CD4-positive, alpha-beta T cell treated with Interleukin-15 for 1 hour (primary cell): Measurements from ENCODE around the gene ARHGEF1.

Experiments
- DNase-seq: peaks from one replicate; pipeline ENCODE4 v3.0.0-alpha.2; 2020

Gene ARHGEF1

DNA sequence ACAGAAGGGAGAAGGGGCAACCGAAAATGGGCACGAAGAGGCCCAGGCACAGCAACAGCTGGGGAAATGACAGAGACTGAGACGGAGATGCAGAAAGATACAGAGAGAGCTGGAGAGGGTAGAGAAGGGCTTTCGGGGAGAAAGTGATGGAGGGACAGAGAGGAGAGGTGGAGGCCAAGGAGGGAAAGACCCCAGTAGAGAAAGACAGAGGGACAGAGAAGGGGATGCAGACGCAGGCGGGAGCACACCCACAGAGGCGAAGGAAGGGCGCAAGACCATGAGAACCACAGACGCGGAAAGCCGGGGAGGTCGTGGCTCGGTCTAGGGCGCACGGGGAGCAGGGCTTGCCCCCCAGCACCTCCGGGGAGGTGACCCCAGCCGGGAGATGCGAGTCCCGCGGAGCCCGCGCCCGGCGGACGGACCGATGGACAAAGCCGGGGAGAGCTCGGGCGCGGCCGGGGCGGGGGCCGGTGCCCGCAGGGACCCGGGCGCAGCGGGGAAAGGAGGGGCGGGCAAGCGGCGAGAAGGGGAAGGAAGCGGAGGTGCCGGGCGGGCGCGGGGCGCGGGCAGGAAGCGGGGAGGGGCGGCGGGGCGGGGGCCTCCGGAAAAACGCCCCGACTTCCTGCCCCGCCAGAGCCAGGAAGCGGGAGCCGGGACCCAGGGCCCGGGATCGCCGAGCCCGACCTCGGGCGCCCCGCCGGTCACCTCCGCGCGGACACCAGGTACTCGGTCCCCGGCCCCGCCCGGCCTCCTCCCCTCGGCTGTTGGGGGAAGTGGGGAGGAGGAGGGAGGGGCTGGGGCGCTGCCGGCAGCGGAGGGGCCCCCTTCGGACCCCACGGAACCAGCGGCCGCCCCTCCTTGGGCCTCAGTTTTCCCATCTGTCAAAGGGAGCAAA lies at the start of gene ARHGEF1:
TSS of gene ARHGEF1 (plus strand) at position 617 of the 895 bp plus-strand sequence. CDS start 4,899 bp downstream, outside the sequence.
- DNase-seq: peak; percentile 63

- no peak for DNase-seq
Measured at GRCh38 chr19:41837981-41838708, 44.8 kb upstream of the ARHGEF1 start.

DNA sequence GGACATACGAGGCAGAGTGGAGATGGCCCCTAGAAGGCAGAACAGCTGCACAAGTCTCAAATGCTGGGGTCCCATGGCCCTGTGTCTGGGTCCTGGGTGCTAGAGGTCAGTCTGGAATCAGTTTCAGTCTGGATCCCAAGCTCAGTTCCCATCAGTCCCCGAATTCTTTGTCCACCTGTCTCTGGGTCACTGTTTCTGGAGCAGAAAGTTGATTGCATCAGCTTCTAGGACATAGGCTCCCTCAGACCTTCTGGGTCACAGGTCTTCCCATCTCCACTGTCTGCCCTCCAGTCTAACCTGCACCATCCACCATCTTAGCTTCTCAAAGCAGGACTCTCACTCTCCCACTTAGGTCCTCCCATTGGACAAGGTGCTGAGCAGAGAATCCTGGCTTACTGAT lies 43.8 kb upstream of the ARHGEF1 start:
- DNase-seq: no peak

- DNase-seq: no peak
Measured at GRCh38 chr19:41843371-41843770, 39.6 kb upstream of the ARHGEF1 start.

- no peak for DNase-seq
Measured at GRCh38 chr19:41844601-41845000, 38.4 kb upstream of the ARHGEF1 start, which contains the start of gene LYPD4. LYPD4 (minus strand) TSS chr19:41844683; CDS start chr19:41839285, 5,398 bp downstream.

GRCh38 chr19:41845001-41845050 lies 38.2 kb upstream of the ARHGEF1 start, which contains the start of gene DMRTC2:
DMRTC2 (plus strand) TSS chr19:41845042; CDS start chr19:41847429, 2,387 bp downstream.
- no peak for DNase-seq

DNA sequence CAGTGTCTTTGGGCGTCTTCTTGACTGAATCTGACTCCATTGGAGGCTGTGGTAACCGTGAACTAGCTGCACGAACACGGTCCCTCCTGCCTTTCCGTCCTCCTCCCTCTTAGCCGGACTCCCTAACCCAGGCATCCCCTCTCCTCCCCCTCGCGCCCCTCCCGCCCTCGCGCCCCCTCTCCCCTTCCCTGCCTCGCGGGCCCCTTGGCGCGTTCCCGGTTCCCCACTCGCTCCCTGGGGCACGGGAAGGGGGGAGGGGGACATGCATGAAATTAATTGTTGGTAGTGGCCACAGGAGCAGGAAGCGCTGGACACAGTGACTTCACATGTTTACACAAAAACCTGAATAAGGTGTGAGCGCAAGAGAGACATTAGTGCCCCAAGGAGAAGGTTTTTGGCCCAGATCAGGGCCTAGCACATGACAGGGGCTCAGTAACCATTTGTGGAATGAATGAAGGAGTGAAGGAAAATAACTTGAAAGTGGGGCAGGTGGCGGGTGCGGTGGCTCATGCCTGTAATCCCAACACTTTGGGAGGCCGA lies 37.9 kb upstream of the ARHGEF1 start:
- DNase-seq: no peak

DNA sequence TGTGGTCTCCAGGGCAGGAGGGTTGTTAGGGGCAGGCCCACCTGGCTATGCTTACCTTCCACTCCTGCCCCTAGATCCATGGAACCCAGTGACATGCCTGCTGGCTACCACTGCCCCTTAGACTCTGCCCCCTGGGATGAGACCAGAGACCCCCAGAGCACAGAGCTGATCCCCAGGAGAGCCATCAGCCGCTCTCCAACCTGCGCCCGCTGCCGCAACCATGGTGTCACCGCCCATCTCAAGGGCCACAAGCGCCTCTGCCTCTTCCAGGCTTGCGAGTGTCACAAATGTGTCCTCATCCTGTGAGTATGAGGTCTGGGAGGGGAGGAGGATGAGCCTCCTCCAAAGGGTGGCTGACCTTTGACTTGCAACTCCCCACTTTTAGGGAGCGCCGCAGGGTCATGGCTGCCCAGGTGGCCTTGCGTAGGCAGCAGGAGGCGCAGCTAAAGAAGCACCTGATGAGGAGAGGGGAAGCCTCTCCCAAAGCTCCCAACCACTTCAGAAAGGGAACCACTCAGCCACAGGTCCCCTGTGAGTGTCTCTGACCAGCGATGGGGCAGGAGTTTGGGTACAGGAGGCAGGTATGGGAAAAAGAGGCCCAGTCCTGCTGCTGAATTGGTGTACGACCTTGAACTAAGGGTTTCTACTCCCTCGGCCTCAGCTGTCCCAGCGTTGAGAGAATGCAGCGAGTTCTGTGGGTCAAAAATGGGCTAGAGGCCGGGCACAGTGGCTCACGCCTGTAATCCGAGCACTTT lies 35.5 kb upstream of the ARHGEF1 start:
- DNase-seq: no peak

- no peak for DNase-seq
Measured at GRCh38 chr19:41848666-41849065, 34.3 kb upstream of the ARHGEF1 start.

DNA sequence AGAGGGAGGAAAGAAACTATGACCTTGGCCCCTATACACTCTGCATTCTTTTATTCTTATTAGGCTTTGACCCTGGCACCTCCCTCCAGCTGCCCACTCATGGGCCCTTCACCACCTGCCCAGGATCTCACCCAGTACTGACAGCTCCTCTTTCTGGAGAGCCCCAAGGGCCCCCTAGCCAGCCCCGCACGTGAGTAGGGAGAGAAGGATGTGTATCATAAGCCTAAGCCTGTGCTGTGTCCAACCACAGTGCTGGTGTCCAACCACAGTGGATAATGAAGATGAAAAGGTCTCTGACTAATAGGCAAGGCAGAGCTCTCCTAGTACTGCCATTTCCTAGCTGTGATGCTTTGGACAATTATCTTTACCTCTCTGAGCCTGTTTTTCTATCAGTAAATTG lies 33.9 kb upstream of the ARHGEF1 start:
- no peak for DNase-seq

DNA sequence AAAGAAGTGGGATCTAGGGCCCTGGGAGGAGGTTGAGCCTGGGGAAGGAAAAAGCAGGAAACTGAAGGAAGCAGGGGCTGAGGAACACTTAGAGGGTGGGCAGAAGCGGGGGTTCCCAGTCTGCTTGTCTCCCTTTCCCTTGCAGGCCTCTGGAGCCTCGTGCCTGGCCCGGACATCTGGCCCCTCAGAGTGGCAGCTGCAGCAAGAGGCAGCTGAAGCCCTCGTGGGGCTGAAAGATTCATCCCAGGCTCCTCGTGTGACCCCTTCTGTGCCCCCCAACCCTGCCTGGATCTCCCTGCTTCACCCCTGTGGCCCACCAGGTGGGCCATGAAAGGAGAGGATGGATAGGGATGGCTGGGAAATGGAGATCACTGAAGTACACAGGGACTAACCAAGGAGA lies 32.6 kb upstream of the ARHGEF1 start:
- no peak for DNase-seq

DNA sequence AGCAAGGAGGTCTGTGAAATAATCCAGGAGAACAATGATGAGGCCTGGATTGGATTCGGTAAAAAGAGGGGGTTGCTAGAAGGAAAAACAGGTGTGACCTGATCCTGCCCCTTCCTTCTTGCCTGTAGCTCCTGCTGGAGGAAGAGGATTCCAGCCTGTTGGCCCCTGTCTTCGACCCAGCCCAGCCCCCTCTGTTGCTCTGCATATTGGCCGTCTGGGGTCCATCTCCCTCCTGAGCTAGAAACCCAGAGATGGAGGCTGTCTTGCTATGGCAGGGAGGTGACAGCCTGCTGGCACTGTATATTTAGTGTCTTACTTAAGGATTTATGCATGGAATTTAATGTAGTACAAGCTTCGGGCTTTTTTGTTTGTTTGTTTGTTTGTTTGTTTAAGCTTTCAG lies 31.5 kb upstream of the ARHGEF1 start:
- no peak for DNase-seq

GRCh38 chr19:41853344-41853743 lies 29.6 kb upstream of the ARHGEF1 start:
- DNase-seq: no peak

DNA sequence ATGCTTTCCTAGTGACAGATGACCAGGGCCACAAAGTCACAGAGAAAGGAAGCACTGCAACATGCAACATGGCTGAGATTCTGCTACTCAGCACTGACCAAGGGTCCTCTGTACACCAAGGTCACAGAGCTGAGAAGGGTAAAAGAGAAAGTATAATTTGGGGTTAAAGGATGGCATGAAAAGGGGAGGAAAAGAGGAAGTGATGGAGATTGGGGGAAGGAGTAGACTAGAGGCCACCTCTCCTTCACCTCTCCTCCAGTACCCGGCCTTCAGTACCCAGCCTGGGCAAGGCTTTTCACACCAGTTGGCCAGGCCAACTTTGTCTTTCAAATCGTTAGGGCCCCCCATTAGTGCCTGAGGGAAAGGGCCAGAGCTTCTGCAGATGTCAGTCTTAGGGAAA lies 29.2 kb upstream of the ARHGEF1 start:
- DNase-seq: no peak

GRCh38 chr19:41859213-41859617 lies 23.8 kb upstream of the ARHGEF1 start:
- no peak for DNase-seq

DNA sequence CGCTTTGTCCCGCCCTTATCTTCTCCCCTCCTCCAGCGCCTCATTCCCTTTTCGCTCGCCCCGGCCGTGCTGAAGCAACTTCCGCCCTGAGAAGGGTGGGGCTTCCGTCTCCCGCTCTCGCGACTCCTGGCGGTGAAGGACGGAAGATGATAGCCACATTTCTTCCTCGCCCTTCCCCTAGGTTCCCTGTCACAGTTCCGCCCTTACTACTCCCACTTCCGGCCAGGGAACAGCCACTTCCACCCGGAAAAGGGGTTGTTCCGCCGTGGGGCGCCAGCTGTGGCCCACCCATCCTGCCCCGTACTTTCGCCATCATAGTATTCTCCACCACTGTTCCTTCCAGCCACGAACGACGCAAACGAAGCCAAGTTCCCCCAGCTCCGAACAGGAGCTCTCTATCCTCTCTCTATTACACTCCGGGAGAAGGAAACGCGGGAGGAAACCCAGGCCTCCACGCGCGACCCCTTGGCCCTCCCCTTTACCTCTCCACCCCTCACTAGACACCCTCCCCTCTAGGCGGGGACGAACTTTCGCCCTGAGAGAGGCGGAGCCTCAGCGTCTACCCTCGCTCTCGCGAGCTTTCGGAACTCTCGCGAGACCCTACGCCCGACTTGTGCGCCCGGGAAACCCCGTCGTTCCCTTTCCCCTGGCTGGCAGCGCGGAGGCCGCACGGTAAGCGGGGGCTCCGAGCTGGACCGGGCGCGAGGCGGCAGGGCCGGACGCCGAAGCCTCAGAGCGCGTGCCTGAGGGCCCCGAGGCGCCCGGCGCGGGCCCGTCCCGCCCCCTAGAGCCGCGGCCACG lies 23.2 kb upstream of the ARHGEF1 start, which contains the start of gene RPS19:
TSS of gene RPS19 (plus strand) at position 638 of the 801 bp plus-strand sequence. CDS start 520 bp downstream, outside the sequence.
- DNase-seq: peak; percentile 97

GRCh38 chr19:41860419-41861115 lies 22.4 kb upstream of the ARHGEF1 start:
- DNase-seq: no peak

DNA sequence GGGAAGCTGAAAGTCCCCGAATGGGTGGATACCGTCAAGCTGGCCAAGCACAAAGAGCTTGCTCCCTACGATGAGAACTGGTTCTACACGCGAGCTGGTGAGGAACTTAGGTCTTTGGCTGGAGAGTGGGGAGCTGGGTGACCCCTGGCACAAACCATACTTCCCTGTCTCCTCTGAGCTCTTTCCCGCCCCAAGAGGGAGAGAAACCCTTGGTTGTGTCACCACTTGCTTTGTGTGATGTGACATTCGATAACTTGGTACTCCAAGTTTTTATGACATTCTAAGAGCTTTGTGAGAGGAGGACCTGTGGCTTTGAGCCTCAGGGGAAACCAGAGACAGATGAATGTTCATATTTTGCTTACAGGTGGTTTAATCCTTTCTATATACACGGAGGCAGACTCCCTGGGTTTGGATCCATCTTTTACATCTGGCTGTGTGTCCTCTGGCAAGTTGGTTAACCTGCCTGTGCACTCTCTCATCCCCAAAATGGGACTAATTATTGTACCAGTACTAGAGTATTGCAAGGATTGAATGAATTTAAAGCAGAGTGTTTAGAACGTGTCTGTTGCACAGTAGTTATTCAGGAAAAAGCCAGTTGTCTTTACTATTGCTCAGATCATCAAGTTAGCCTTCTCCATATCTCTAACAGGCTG lies 21.7 kb upstream of the ARHGEF1 start:
- DNase-seq: no peak

DNA sequence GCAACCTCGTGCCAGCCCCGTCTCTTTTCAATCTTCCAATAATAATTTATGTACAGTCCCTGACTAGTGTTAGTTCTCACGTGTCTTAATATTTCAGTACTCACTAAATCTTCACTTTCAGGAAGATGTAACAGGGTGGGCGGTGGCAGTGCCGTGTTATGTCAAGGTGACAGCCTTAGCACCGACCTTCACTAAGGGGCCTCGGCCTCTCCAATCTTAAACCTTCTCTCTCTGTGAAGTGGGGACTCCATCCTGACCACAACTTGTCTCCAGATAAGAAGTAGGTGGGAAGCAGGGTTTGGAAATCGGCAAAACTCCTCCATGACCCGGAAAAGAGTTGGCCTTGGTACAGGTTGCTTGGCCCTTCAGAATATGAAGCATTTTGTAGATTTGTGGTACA lies 21.1 kb upstream of the ARHGEF1 start:
- no peak for DNase-seq

- no peak for DNase-seq
Measured at GRCh38 chr19:41862445-41862986, 20.5 kb upstream of the ARHGEF1 start.
